GM18867 (cell line): Measurements from ENCODE around the gene FARP2.
"Not testable (repeated sequence)": the region's sequence is repeated elsewhere in the genome, so short reads cannot be mapped to it uniquely, and the experiment has no call there.

Experiments
- ATAC-seq: cut with Tn5 transposase; IDR thresholded peaks from one replicate; pipeline ENCODE4 v1.9.1; 2021; ENCODE audit warnings: mild to moderate bottlenecking, moderate library complexity; ENCODE audit not compliant: unreplicated experiment

Gene FARP2

DNA sequence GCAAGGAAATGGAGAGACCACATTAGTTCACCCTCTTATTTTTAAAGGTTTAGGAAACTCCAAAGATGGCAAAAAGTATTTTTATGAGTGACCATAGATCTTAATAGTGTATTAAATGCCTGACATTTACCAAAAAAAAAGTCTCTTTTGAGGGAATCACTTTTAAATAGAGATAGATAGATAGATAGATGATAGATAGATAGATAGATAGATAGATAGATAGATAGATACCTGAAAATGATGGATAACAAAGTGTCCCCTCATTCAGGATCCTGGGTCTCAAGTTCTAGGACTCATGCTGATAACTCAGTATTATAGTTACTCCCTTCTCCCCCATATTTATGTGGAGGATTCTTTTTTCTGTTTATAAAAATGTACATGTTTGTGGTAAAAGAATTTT lies 52.8 kb downstream of the FARP2 start:
- no peak for ATAC-seq

DNA sequence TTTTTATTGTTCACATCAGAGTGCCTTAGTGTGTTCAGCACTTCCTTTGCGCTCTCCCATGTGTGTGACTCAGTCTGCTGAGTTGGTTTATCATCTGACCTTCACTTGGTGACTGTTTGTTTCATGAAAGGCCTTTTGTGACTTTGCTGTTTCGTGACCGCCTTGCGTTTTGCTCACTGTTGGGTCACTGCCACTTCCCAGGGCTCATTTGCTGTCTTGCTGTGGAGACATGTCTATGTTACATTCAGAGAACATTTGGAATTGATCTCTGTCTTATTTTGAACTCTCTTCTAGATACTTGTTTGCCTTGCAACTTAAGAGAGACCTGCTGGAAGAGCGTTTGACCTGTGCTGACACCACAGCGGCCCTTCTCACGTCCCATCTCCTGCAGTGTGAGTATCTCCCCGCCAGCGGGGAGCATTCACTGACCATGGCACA lies 54.7 kb downstream of the FARP2 start:
- ATAC-seq: no peak

DNA sequence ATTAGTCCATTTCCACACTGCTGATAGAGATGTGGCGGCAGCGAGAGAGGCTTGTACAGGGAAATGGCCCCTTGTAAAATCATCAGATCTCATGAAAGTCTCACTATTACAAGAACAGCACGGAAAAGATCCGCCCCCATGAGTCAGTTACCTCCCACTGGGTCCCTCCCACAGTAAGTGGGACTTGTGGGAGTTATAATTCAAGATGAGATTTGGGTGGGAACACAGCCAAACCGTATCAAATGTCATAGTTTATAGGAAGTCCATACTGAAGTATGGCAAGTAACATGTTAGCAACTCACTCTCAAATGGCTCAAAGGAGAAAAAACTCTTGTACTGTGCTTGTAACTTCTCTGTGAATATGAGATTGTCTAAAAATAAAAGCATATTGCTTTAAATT lies 56.1 kb downstream of the FARP2 start:
- no peak for ATAC-seq

DNA sequence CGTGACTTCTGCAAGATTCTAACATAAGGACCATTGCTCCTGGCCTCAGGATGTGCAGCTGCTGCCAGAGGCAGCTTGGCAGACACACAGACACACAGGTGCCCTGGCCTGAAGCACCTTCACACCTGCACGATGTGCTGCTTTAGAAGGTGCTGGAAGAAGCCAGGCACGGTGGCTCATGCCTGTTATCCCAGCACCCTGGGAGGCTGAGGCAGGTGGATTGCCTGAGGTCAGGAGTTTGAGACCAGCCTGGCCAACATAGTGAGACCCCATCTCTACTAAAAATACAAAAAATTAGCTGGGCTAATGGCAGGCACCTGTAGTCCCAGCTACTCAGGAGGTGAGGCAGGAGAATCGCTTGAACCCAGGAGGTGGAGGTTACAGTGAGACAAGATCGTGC lies 57.4 kb downstream of the FARP2 start:
- not testable (repeated sequence) for ATAC-seq

DNA sequence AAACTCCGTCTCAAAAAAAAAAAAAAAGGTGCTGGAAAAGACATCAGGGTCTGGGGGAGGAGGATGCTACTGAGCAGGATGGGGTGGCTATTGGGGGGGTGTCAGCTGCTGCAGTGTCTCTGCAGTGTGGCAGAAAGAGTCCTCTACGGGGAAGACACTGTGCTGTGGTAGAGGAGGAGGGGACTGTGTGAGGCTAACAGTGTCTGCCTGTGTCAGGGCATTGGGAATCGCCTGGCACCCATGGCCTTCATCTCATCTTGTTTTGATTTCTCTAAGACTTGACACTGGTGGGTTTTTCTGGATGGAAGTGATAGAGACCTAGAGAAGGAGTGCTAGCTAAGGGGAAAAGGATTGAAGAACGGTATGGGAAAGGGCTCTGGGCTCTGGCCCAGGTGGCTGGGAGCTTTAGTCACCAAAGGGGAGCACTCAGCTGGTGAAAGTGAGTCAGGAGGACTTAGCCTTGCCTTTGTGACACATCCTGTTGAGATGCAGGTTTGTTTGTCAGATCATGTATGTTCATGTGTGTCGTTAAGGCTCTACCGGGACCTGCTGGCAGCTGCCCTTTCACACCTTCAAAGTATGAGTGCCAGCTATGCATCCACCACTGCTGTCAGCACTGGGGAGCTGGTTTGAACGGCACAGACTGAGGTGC lies 58.0 kb downstream of the FARP2 start:
- no peak for ATAC-seq

DNA sequence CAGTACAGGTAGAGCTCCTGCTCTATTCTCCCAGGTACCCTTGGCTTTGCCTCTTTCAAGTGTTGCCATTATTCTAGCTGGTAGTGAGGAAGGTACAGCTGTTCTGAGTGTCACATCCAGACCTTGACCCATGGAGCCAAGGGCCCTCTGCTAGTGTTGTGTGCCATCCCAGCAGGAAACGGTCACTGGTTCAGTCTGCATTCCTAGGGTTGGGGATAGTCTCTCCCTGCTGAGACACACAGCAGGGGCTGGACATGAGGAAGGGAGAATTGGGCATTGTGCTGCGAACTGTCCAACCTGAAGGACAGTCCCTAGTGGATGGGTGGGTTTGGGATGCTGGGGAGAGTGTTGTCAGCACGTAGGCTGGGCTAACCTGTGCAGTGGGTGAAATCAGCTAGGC lies 59.1 kb downstream of the FARP2 start:
- ATAC-seq: no peak

DNA sequence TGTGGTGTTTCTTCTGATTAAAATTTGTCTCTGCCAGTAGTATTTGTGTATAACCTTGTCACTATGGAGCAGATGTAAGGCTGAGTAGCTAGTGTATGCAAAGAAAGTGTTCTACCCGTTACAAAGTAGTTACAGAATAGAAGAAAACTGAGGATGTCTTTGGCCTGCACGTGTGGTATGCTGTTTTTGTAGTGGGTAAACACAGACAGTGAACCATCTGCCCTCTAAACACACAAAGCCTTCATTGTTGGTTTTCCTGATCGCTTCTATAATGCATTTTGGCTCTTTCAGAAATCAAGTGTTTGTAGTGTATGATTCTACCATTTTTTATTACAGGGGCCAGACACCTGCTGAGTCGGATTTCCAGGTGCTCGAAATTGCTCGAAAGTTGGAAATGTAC lies 61.5 kb downstream of the FARP2 start:
- no peak for ATAC-seq

DNA sequence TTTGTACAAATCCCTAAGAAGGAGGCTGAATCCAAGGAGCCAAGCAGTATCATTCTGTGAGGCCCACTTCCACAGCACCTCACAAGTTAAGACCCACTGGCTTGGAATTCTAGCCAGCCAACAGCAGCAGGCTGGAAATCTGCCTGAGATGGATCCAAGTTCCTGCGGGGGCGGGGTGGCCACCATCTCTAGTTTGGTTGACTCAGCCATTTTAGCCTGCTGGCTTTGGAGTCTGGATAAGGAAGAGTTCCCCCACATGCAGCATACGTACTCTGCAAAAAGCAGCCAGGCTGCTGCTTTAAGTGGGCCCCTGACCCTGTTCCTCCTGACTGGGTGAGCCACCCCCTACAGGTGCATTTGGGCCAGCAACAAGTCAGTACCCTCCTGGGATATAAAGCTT lies 65.2 kb downstream of the FARP2 start:
- no peak for ATAC-seq

DNA sequence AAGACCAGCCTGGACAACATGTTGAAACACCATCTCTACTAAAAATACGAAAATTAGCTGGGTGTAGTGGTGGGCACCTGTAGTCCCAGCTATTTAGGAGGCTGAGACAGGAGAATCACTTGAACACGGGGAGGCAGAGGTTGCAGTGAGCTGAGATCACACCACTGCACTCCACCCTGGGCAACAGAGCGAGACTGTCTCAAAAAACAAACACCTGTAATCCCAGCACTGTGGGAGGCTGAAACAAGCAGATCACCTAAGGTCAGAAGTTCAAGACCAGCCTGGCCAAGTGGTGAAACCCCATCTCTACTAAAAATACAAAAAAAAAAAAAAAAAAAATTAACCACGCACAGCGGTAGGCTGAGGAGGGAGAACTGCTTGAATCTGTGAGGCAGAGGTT lies 65.9 kb downstream of the FARP2 start:
- not testable (repeated sequence) for ATAC-seq

DNA sequence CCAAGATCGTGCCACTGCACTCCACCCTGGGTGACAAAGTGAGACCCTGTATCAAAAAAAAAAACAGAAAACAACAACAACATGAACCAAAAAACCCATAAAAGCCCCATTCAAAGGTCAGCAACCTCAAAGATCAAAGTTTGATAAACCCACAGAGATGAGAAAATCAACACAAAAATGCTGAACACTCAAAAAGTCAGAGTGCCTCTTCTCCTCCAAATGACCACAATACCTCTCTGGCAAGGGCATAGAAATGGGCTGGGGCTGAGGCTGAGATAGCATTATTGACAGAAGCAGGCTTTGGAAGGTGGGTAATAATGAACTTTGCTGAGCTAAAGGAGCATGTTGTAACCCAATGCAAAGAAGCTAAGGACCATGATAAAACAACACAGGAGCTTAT lies 66.3 kb downstream of the FARP2 start:
- no peak for ATAC-seq

DNA sequence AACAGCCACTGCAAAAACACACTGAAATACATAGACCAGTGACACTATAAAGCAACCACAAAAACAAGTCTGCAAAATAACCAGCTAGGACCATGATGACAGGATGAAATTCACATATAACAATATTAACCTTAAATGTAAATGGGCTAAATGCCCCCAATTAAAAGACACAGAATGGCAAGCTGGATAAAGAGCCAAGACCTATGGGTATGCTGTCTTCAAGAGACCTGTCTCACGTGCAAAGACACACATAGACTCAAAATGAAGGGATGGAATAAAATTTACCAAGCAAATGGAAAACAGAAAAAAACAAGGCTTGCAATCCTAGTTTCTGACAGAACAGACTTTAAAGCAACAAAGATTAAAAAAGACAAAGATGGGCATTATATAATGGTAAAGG lies 67.4 kb downstream of the FARP2 start:
- ATAC-seq: not testable (repeated sequence)

DNA sequence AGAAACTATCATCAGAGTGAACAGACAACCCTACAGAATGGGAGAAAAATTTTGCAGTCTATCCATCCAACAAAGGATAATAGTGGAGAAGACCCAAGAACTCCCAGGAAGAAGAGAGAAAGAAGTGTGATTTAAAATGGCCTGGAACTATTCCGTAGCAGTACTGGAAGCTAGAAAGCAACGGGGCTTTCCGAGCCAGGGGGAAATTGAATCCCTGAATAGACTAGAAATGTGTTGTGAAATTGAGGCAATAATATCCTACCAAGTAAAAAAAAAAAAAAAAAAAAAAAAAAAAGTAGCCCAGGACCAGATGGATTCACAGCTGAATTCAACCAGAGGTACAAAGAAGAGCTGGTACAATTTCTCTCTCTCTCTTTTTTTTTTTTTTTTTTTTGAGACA lies 69.3 kb downstream of the FARP2 start:
- ATAC-seq: no peak

DNA sequence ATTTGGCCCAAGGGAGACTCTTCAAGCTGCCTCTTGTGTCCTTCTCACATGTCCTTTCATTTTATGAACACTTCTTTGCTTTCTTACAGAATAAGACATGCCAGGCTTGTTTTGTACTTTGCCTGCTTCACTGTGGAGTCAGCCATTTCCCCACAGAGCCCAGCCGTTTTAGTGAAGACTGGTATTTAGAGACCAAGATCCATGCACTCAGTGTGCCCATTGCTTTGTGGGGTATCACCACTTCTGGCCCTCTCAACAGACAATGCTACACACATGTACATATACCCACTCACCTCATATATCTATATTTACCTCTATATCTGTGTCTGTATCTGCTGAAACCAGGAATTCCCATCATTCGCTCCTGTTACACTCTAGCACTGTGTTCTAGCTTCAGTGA lies 74.1 kb downstream of the FARP2 start:
- ATAC-seq: no peak

DNA sequence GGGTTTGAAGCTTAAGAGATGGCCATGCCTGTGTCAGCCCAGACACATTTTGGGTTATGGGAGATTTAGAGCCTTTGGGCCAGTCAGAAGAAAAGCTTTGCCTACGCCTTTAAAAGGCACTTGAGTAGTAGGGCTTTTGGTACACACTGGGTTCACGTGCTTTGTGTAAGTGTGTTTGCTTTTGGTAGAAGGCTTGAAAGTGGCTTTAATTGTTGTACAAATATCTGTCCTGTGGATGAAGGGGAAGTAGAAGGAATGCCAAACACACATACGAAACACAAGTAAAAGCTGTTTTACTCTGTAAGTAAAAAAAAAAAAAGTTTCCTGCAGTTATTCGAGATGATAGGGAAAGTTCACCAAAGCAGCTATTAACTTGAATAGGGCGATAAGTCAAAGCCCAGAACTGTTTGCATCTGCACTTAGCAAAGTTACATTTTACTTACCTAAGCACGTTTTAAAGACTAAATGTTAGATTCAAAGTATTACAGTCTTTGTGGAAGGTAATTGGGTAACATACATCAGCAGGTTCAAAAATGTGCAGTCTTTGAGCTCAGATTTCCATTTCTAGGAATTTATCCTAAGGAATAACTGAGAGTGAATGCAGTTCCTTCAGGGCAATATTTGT lies 76.9 kb downstream of the FARP2 start:
- ATAC-seq: no peak

DNA sequence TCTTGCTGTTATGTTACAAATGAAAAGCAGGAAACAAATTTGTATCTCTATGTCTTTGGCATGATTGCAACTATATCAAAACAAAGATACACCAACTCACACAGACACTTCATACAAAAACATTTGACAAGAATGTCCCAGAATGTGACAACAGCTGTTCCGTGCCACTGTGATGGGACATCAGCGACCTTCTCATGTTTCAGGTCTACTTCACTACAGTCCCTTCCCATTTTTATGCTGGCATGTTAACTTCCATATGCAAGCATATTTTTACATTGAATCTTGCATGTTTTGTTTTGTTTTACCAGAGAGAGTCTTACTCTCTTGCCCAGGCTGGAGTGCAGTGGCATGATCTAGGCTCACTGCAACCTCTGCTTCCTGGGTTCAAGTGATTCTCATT lies 81.1 kb downstream of the FARP2 start:
- ATAC-seq: no peak

DNA sequence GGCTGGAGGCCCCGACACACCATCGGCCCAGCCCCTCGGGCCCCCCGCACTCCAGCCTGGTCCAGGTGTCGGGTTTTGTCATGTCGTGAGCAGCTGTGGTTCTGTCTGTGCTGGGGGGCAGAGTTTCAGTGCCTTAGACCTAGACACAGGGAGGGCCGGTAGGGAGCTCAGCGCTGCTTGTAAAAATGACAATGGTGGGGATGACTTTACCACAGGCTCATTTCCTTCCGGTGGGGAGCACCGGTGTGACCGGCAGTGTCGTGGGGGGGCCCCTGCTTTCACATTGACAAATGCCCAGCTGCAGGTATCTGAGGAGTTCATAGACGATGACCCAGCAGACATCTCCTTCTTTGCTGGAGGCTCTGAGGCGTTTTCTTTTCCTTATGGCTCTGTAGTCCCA lies 85.4 kb downstream of the FARP2 start:
- ATAC-seq: no peak

DNA sequence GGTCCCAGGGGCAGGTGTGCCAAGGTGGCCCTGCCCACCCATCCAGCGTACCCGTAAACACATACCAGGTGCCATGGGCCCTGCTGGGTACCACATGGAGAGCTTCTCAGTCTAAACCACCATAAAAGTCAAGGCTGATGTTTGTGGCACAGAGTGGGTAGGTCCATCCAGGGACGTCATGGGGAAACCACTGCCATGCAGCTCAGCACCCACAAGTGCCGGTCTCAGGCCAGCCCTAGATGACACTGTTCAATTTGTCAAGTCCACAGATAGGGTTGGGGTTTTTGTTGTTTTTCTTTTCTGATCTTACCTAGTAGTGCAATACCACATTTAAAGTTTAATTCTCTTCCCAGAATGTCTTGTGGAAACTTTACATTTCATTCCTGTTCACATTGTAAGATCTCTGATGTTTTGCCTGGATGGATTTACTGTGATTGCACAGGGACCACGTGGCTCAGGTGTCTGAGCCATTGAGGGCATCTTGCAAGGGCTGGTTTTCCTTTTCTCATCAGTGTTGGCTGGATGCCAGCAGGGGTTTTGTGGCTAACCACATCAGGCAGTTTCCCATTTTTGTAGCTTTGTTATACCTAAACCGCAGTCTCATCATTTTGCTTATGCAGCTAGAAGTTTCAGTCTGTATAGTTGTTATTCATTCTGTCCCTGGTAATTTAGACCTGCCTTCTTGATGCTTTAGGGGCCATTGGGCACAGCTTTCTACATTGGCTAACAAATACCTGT lies 87.6 kb downstream of the FARP2 start:
- no peak for ATAC-seq

DNA sequence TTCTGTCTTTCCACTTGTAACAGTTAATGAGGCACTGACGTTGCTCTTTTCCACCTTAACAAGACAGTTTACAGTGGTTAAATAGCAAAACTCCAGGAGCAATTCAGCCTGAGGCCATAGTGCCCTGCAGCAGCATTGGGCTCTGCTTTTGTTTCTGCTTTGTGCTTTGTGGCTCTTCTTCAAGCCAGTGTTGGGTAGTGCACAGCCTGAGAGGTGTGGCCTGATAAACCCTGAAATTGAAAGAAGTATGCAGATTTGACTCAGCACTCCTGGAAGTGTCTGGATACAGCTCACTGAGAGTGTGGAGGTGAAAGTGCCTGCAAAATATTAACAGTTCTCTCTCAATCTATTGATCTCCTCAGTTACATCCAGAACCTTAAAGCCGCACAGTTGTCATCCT lies 89.3 kb downstream of the FARP2 start:
- ATAC-seq: no peak

DNA sequence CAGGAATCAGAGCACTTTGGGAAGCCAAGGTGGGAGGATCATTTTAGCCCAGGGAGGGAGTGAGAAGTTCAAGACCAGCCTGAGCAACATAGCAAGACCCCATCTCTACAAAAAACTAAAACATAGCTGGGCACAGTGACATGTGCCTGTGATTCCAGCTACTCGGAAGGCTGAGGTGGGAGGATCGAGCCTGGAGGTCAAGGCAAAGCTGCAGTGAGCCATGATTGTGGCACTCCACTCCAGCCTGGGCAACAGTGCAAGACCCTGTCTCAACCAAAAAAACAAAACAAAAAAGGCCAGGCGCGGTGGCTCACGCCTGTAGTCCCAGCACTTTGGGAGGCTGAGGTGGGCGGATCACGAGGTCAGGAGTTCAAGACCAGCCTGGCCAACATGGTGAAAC lies 94.0 kb downstream of the FARP2 start:
- ATAC-seq: not testable (repeated sequence)

DNA sequence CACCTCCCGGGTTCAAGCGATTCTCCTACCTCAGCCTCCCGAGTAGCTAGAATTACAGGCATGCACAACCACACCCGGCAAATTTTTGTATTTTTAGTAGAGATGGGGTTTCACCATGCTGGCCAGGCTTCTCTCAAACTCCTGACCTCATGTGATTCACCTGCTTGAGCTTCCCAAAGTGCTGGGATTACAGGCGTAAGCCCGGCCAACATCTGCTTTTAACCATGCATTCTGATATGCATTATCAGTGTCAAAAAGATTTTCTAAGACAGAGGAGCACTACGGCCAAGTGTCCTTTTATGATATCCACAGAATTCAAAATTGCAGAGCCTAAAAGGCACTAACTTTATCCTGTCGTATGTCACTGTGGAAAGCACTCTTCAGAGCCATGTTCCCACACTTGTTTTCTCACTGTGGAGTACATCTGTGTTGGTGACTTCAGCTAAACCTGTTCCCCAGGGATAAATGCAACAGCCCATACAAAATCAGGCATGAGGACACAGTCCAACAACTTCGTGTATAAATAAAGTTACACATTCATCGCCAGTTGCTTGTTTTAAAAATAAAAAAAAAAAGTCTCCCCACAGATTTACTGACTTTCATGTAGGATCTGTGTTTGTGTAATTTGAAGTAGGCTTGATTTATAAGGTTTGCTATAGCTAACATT lies 95.9 kb downstream of the FARP2 start:
- no peak for ATAC-seq

DNA sequence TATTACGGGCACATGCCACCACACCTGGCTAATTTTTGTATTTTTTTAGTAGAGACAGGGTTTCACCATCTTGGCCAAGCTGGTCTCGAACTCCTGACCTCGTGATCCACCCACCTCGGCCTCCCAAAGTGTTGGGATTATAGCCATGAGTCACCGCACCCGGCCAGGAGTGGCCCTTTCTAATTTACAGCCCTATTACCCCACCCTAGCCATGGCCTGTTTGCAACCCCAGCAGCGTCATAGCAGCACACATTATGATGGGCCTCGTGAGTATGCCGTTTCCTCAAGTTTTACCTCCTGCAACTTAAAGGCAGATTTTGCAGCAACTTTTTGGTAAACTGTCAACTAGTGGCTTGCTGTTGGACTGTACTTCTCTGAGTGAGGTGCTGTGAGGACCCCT lies 97.8 kb downstream of the FARP2 start:
- ATAC-seq: not testable (repeated sequence)
